Large intestine (tissue), 3 donors: ENCODE data around the gene CLEC18B. TPM values are rescaled to one million over a fixed set of nuclear protein-coding genes. Genes with fewer than 3 reads are reported as not detected.

ENCODE experiments used
- DNase-seq, 2 donors: peaks; one replicate each; pipeline versions ENCODE4 v3.0.0 to v3.0.0-alpha.2; 2013
- H3K27ac ChIP-seq: one replicate; pipeline ENCODE4 v1.5.1; 2013; ENCODE audit warnings: low read length
- H3K27me3 ChIP-seq: 2 replicates; pipeline ENCODE4 v1.6.1; 2013; ENCODE audit warnings: low read length; ENCODE audit not compliant: control insufficient read depth, insufficient read depth
- H3K36me3 ChIP-seq: 2 replicates; pipeline ENCODE4 v1.6.1; 2013; ENCODE audit warnings: low read length; ENCODE audit not compliant: control insufficient read depth, insufficient read depth
- H3K4me1 ChIP-seq: one replicate; pipeline ENCODE4 v1.6.1; 2013; ENCODE audit warnings: low read length; ENCODE audit not compliant: control insufficient read depth, insufficient read depth
- H3K4me3 ChIP-seq: one replicate; pipeline ENCODE4 v1.5.1; 2013; ENCODE audit warnings: low read length
- H3K9me3 ChIP-seq: one replicate; pipeline ENCODE4 v1.6.1; 2013; ENCODE audit warnings: mild to moderate bottlenecking, low read depth, low read length, moderate library complexity; ENCODE audit not compliant: control insufficient read depth
- WGBS: methylation state at CpG from one replicate; pipeline ENCODE4 v1.1.5; 2013; ENCODE audit warnings: low lambda C conversion rate; ENCODE audit not compliant: insufficient coverage; 5-methylcytosine and 5-hydroxymethylcytosine counted together
- polyA plus RNA-seq: library from polyadenylated mRNA; unstranded; fragments of 120-200 nt; gene quantifications from one replicate; pipeline ENCODE4 v1.2.1, GENCODE V29; 2013

CLEC18B gene
- polyA plus RNA-seq, 1 donor, result 2.8 TPM

GRCh38 chr16:74460542-74460941, 39.3 kb upstream of the CLEC18B start:
- Histone ChIP-seq H3K9me3 (no peaks in the 10 kb centered on the region), H3K27me3 (no peaks in the 10 kb centered on the region), H3K36me3 (peaks cover 82% of the 10 kb centered on the region), H3K27ac (no peak overlapping the region), H3K4me3 (no peak overlapping the region), H3K4me1 (peaks cover 7% of the 10 kb centered on the region)
- 100% methylated on average over 1 of the region's 7 CpGs for WGBS
- DNase-seq, result no peak

DNA sequence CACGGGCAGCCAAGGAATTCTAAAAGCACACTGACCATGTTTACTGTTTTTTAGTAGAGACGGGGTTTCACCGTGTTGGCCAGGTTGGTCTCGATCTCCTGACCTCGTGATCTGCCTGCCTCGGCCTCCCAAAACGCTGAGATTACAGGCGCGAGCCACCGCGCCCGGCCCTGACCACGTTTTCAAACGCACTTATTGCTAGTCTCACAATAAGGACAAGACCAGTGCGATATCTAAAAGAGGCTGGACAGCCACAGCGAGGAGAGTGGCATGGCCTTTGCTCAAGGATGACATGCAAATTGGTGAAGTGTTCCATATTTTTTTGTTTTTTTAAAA, 35.0 kb upstream of the CLEC18B start:
- Histone ChIP-seq H3K36me3 (peaks cover 75% of the 10 kb centered on the region), H3K27ac (no peak overlapping the region), H3K9me3 (no peaks in the 10 kb centered on the region), H3K4me1 (peaks cover 7% of the 10 kb centered on the region), H3K4me3 (no peak overlapping the region), H3K27me3 (no peaks in the 10 kb centered on the region)
- WGBS, result 94% methylated on average over 3 of the region's 16 CpGs
- no peak for DNase-seq

DNA sequence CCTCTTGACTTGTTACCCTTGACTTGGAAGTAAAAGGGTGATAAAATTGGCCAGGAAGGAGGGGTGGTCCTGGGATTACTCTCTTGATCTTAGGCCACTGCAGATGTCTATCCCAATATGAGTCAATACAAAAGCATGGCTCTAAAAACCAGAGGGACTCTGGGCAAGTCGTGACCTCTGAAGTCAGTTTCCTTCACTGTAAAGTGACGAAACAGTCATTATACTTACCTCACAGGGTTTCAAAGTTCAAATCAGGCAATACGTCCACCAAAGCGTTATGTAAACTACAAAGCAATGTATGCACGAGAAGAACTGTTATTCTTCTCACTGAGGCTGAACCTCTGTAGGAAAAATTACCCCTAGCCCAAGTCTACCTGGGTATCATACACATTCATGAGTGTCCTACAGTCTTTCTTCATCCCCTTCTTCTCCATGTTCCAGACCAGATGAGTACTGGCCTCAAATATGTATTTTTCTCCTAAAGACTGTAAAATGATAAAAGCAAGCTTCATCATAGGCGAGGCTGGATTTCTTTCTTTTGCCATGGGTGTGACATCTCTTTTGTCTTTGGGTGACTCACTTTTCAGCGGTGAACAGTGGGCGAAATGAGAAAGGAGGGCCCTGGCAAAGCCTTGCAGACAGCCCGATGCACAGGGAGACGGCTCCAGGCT, 34.5 kb upstream of the CLEC18B start:
- Histone ChIP-seq H3K36me3 (peaks cover 76% of the 10 kb centered on the region), H3K4me1 (peaks cover 7% of the 10 kb centered on the region), H3K27ac (peak overlapping the region; percentile 71), H3K9me3 (no peaks in the 10 kb centered on the region), H3K27me3 (no peaks in the 10 kb centered on the region), H3K4me3 (no peak overlapping the region)
- WGBS, result 73% methylated on average over 2 of the region's 10 CpGs
- peak; percentile 64 to 77 for DNase-seq

DNA sequence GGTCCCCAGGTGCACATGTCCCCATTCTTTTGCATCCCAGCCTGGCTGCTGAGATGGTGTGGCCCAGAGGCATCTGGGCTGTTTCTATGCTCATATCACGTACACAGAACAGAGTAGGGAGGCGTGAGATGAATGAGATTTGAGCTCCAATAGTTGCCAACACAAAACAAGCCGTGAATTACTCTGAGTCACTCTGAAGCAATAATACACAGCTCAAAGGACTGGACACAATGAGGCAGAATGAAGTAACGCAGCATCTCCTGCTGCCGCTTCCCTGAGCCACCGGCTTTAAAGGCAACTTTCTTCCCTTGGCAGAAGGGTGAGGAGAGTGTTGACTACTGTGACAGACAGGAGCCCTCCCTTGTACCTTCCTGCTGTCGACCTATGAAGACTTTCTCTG, 33.9 kb upstream of the CLEC18B start:
- no peak overlapping the region for H3K4me3 ChIP-seq
- 55% methylated on average over 2 of the region's 7 CpGs for WGBS
- H3K9me3 ChIP-seq, result no peaks in the 10 kb centered on the region
- peak in 1 of 2 donors; percentile 47 for DNase-seq
- H3K27me3 ChIP-seq, result no peaks in the 10 kb centered on the region
- peak overlapping the region; percentile 71 for H3K27ac ChIP-seq
- peaks cover 8% of the 10 kb centered on the region for H3K4me1 ChIP-seq
- H3K36me3 ChIP-seq, result peaks cover 73% of the 10 kb centered on the region

DNA sequence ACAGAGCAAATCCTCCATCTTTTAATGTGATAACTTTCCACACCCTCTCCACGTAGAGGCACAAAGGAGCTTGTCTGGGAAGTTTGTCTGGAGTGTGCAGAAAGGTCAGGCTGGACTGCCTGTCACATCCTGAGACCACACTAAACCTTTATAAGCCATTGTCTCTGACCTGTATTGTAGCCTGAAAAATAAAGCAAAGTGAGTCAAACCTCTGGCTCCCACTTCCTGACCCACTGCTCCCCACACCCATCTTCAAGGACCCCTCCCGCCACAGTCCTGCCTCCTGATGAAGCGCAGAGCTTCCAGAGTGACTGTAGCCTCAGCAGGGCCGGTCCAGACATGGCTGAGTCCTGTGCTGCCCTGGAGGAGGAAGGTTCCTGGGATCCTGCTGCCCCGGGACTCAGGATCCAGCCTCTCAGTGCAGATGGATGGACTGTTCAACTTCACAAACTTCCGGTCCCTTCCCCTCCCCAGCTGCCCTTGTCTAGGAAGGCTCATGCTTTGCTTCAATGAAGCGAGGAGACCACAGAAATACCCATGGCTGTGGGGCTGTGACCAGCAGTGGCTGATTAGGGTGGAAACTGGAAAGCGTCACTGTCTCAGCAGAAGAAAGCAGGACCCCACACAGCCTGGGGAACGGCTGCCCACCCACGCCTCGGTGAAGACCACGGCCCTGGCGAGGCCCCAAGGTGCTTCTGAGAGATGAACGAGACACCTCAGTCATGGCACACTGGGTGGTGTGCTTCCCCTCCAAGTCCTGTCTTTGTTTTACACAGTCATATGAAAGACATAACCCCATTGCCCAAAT, 30.9 kb upstream of the CLEC18B start:
- no peak overlapping the region for H3K4me3 ChIP-seq

GRCh38 chr16:74450967-74451760, 29.9 kb upstream of the CLEC18B start:
- Histone ChIP-seq H3K27ac (no peak overlapping the region), H3K4me3 (no peak overlapping the region), H3K4me1 (peaks cover 24% of the 10 kb centered on the region), H3K36me3 (peaks cover 57% of the 10 kb centered on the region), H3K9me3 (no peaks in the 10 kb centered on the region), H3K27me3 (no peaks in the 10 kb centered on the region)
- DNase-seq, result no peak
- no CpG with 5 or more reads among the region's 20 CpGs for WGBS

More for the DNA sequence above, 30.9 kb upstream of the CLEC18B start:
- H3K9me3 ChIP-seq, result no peaks in the 10 kb centered on the region
- H3K27me3 ChIP-seq, result no peaks in the 10 kb centered on the region
- no peak for DNase-seq
- H3K36me3 ChIP-seq, result peaks cover 61% of the 10 kb centered on the region
- H3K27ac ChIP-seq, result no peak overlapping the region
- no CpG with 5 or more reads among the region's 14 CpGs for WGBS
- H3K4me1 ChIP-seq, result peaks cover 26% of the 10 kb centered on the region

- Histone ChIP-seq H3K27ac (peak overlapping the region; percentile 85), H3K36me3 (peaks cover 50% of the 10 kb centered on the region), H3K9me3 (no peaks in the 10 kb centered on the region), H3K4me3 (no peak overlapping the region), H3K4me1 (peaks cover 19% of the 10 kb centered on the region), H3K27me3 (no peaks in the 10 kb centered on the region)
- no CpG with 5 or more reads among the region's 3 CpGs for WGBS
- DNase-seq, result no peak
These were observed 29.0 kb upstream of the CLEC18B start for GRCh38 chr16:74450236-74450635.

DNA sequence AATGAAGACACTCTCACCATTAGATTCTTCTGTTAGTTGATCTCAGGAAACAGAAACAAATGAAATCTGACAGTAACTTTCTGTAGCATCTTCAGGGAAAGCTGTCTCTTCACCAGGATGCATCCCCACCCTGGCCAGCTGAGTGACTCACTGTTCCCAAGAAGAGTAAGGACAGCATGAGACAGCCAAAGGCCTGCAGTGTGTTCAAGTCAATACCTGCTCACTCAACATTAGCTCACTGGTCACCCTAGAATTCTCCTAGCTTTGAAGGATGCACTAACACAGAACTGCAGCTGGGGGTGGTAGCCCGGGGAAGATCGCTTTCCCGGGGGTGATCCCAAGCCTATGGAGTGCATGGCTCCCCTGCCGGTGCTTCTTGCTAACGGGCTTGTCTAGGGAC, 28.2 kb upstream of the CLEC18B start:
- no peak for DNase-seq
- peaks cover 46% of the 10 kb centered on the region for H3K36me3 ChIP-seq
- peak overlapping the region; percentile 85 for H3K27ac ChIP-seq
- no peak overlapping the region for H3K4me3 ChIP-seq
- H3K27me3 ChIP-seq, result no peaks in the 10 kb centered on the region
- peaks cover 19% of the 10 kb centered on the region for H3K4me1 ChIP-seq
- no CpG with 5 or more reads among the region's 5 CpGs for WGBS
- H3K9me3 ChIP-seq, result no peaks in the 10 kb centered on the region

DNA sequence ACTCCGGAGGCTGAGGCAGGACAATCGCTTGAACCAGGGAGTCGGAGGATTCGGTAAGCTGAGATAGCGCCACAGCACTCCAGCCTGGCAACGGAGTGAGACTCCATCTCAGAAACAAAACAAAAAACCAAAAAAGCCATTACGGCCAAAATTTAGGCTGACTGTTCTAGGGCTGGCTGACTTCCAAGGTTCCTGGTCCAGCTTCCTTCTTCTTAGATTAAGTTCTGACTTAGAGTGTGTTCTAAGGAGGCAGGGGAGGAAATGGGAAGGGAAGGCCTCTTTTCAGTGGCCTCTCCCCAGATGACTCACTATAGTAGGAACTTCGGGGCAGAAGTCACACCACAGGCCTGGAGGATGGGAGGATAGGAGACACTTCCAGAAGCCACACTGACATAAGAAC, 27.7 kb upstream of the CLEC18B start:
- H3K36me3 ChIP-seq, result peaks cover 46% of the 10 kb centered on the region
- no peak overlapping the region for H3K4me3 ChIP-seq
- H3K27me3 ChIP-seq, result no peaks in the 10 kb centered on the region
- no peaks in the 10 kb centered on the region for H3K9me3 ChIP-seq
- DNase-seq, result peak; percentile 67 to 69
- H3K4me1 ChIP-seq, result peaks cover 19% of the 10 kb centered on the region
- H3K27ac ChIP-seq, result peak overlapping the region; percentile 85
- no CpG with 5 or more reads among the region's 8 CpGs for WGBS

GRCh38 chr16:74447578-74447977, 26.3 kb upstream of the CLEC18B start:
- Histone ChIP-seq H3K9me3 (no peaks in the 10 kb centered on the region), H3K4me1 (peaks cover 19% of the 10 kb centered on the region), H3K36me3 (peaks cover 37% of the 10 kb centered on the region), H3K27me3 (no peaks in the 10 kb centered on the region), H3K4me3 (no peak overlapping the region), H3K27ac (peak overlapping the region; percentile 85)
- no peak for DNase-seq
- no CpG with 5 or more reads among the region's 5 CpGs for WGBS
